ENCODE data around the gene ERCC1.

The ERCC1 gene

GRCh38 chr19:45451131-45451849 lies 27.6 kb upstream of the ERCC1 start:
- H3K27ac ChIP-seq (ENCODE audit: low read length): no peak overlapping the region
- H3K4me1 ChIP-seq (ENCODE audit: control insufficient read depth, low read depth, low read length): peaks cover 11% of the 10 kb centered on the region
- peak overlapping the region; percentile 68 for H3K4me3 ChIP-seq (ENCODE audit: low read length)
- no peaks in the 10 kb centered on the region for H3K9me3 ChIP-seq (ENCODE audit: control insufficient read depth, low read depth, low read length)
- peak overlapping the region; percentile 82 for H3K9ac ChIP-seq (ENCODE audit: low read length)
- H3K36me3 ChIP-seq (ENCODE audit: control insufficient read depth, low read depth, low read length): no peaks in the 10 kb centered on the region
- H3K27me3 ChIP-seq (ENCODE audit: control insufficient read depth, insufficient read depth, low read length): peaks cover 26% of the 10 kb centered on the region

- Histone ChIP-seq H3K9ac (ENCODE audit: low read length) (peak overlapping the region; percentile 88), H3K4me3 (ENCODE audit: low read length) (peak overlapping the region; percentile 67), H3K27ac (ENCODE audit: low read length) (no peak overlapping the region), H3K4me1 (ENCODE audit: control insufficient read depth, low read depth, low read length) (peaks cover 4% of the 10 kb centered on the region), H3K27me3 (ENCODE audit: control insufficient read depth, insufficient read depth, low read length) (peaks cover 32% of the 10 kb centered on the region), H3K36me3 (ENCODE audit: control insufficient read depth, low read depth, low read length) (no peaks in the 10 kb centered on the region), H3K9me3 (ENCODE audit: control insufficient read depth, low read depth, low read length) (no peaks in the 10 kb centered on the region)
These were observed 26.3 kb upstream of the ERCC1 start for GRCh38 chr19:45450012-45450333.

DNA sequence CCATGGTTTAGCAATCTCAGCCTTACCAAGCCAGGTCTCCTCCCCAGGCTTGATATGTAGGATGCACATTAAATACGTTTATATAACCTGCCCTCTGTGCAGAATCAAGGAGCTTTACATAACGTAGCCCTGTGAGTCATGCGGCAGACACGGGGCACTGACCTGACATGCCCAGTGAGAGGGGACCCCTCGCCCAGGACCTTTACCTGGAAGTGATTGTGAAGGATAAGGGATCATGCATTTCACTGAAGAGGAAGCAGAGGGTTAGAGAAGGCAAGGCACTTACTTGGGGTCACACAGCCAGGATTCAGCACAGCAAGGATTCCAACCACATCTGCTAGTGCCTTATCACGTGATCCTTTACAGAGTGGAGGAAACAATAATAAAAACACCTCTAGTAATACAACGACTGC lies 25.2 kb upstream of the ERCC1 start:
- Histone ChIP-seq H3K9me3 (ENCODE audit: control insufficient read depth, low read depth, low read length) (no peaks in the 10 kb centered on the region), H3K27ac (ENCODE audit: low read length) (no peak overlapping the region), H3K27me3 (ENCODE audit: control insufficient read depth, insufficient read depth, low read length) (peaks cover 37% of the 10 kb centered on the region), H3K4me3 (ENCODE audit: low read length) (no peak overlapping the region), H3K4me1 (ENCODE audit: control insufficient read depth, low read depth, low read length) (peaks cover 10% of the 10 kb centered on the region), H3K9ac (ENCODE audit: low read length) (no peak overlapping the region), H3K36me3 (ENCODE audit: control insufficient read depth, low read depth, low read length) (no peaks in the 10 kb centered on the region)

DNA sequence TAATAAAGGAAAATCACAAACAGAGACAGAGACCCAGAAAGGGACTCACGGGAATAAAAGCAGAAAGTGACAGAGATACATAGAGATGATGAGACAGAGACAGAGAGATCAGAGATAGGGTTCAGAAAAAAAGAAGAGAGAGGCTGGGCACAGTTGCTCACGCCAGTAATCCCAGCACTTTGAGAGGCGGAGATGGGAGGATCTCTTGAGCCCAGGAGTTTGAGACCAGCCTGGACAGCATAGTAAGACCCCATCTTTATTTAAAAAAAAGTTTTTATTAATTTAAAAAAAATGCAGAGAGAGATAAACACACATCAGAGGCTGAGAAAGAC lies 24.7 kb upstream of the ERCC1 start:
- Histone ChIP-seq H3K36me3 (ENCODE audit: control insufficient read depth, low read depth, low read length) (no peaks in the 10 kb centered on the region), H3K27me3 (ENCODE audit: control insufficient read depth, insufficient read depth, low read length) (peaks cover 37% of the 10 kb centered on the region), H3K9ac (ENCODE audit: low read length) (no peak overlapping the region), H3K4me3 (ENCODE audit: low read length) (no peak overlapping the region), H3K9me3 (ENCODE audit: control insufficient read depth, low read depth, low read length) (no peaks in the 10 kb centered on the region), H3K27ac (ENCODE audit: low read length) (no peak overlapping the region), H3K4me1 (ENCODE audit: control insufficient read depth, low read depth, low read length) (peaks cover 10% of the 10 kb centered on the region)

DNA sequence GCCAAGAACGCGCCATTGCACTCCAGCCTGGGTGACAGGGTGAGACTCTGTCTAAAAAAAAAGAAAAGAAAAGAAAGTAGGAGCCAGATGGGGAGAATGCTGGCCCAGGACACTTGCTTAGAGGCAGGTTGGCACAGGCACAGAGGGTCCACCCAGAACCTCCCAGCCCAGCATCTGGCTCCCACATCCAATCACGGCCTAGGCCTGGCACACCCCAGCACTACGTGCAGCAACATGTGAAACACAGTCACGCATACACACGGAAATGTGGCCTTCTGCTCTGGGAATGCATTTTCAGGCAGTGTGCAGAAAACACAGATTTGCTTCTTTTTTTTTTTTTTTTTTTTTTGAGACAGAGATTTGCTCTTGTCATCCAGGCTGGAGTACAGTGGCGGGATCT lies 23.2 kb upstream of the ERCC1 start:
- H3K36me3 ChIP-seq (ENCODE audit: control insufficient read depth, low read depth, low read length): no peaks in the 10 kb centered on the region
- H3K27me3 ChIP-seq (ENCODE audit: control insufficient read depth, insufficient read depth, low read length): peaks cover 35% of the 10 kb centered on the region
- no peak overlapping the region for H3K27ac ChIP-seq (ENCODE audit: low read length)
- H3K4me1 ChIP-seq (ENCODE audit: control insufficient read depth, low read depth, low read length): peaks cover 10% of the 10 kb centered on the region
- H3K9ac ChIP-seq (ENCODE audit: low read length): no peak overlapping the region
- no peaks in the 10 kb centered on the region for H3K9me3 ChIP-seq (ENCODE audit: control insufficient read depth, low read depth, low read length)
- H3K4me3 ChIP-seq (ENCODE audit: low read length): no peak overlapping the region

- H3K27ac ChIP-seq (ENCODE audit: low read length): no peak overlapping the region
- H3K27me3 ChIP-seq (ENCODE audit: control insufficient read depth, insufficient read depth, low read length): peaks cover 29% of the 10 kb centered on the region
- H3K9ac ChIP-seq (ENCODE audit: low read length): no peak overlapping the region
- H3K4me3 ChIP-seq (ENCODE audit: low read length): no peak overlapping the region
- peaks cover 9% of the 10 kb centered on the region for H3K4me1 ChIP-seq (ENCODE audit: control insufficient read depth, low read depth, low read length)
- no peaks in the 10 kb centered on the region for H3K9me3 ChIP-seq (ENCODE audit: control insufficient read depth, low read depth, low read length)
- no peaks in the 10 kb centered on the region for H3K36me3 ChIP-seq (ENCODE audit: control insufficient read depth, low read depth, low read length)
These were observed 22.6 kb upstream of the ERCC1 start for GRCh38 chr19:45446295-45446694.

DNA sequence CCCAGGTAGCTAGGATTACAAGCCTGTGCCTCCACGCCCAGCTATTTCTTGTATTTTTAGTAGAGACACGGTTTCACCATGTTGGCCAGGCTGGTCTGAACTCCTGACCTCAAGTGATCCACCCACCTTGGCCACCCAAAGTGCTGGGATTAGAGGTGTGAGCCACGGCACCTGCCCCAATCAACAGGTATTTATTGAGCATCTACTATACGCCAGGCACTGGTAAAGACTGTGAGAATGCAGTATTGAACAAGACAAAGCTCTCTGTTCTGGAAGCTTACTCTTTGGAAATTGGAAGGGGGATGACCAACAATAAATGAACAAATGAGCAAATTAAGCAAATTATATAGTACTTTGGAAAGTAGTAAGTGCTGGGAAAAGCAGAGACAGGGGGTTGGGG lies 21.4 kb upstream of the ERCC1 start:
- Histone ChIP-seq H3K9ac (ENCODE audit: low read length) (no peak overlapping the region), H3K27ac (ENCODE audit: low read length) (no peak overlapping the region), H3K27me3 (ENCODE audit: control insufficient read depth, insufficient read depth, low read length) (peaks cover 19% of the 10 kb centered on the region), H3K36me3 (ENCODE audit: control insufficient read depth, low read depth, low read length) (no peaks in the 10 kb centered on the region), H3K4me3 (ENCODE audit: low read length) (peak overlapping the region; percentile 50), H3K4me1 (ENCODE audit: control insufficient read depth, low read depth, low read length) (peaks cover 6% of the 10 kb centered on the region), H3K9me3 (ENCODE audit: control insufficient read depth, low read depth, low read length) (no peaks in the 10 kb centered on the region)

- Histone ChIP-seq H3K27ac (ENCODE audit: low read length) (peak overlapping the region; percentile 46), H3K4me1 (ENCODE audit: control insufficient read depth, low read depth, low read length) (peaks cover 6% of the 10 kb centered on the region), H3K4me3 (ENCODE audit: low read length) (peak overlapping the region; percentile 50), H3K27me3 (ENCODE audit: control insufficient read depth, insufficient read depth, low read length) (peaks cover 12% of the 10 kb centered on the region), H3K9me3 (ENCODE audit: control insufficient read depth, low read depth, low read length) (no peaks in the 10 kb centered on the region), H3K9ac (ENCODE audit: low read length) (peak overlapping the region; percentile 92), H3K36me3 (ENCODE audit: control insufficient read depth, low read depth, low read length) (no peaks in the 10 kb centered on the region)
These were observed 20.8 kb upstream of the ERCC1 start for GRCh38 chr19:45444318-45445041.

DNA sequence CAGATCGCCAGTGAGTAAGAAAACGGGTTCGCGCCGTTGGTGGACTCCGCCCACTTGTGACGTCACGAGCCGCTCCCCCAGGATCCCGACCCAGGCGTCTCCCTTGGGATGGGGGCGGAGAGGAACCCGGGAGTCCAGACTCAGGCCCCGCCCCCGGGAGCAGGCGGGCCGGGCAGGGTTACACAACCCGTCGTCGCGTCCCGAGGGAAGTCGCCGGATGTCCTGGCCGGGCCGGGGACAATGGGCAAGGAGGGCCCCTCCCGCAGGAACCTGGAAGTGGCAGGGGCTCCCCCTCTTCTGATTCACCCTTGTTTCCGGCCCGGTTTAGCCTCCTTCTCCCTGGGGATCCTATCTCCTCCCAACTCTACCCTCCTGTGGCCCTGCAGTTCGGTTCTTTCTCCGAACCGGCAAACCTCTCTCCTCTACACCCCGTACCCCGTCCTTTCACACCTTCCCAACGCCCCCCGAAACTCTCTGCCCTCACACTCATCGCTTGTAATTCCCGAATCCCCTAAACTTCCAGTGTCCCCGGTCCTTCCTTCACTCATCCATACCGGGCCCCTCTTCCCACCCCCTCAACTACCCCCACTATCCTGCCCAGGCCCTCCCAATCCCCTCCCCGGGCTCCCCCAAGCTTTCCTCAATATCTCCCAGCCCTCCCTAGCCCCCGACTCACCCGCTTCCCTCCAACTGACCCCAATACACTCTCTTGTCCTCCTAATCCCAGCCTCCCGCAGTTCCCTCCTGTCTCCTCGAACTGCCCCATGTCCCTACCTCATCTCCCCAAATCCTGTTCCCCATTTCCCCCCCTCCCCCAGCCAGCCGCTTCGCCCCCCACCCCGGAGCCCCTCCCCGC lies 20.0 kb upstream of the ERCC1 start:
- H3K9ac ChIP-seq (ENCODE audit: low read length): peak overlapping the region; percentile 92
- H3K36me3 ChIP-seq (ENCODE audit: control insufficient read depth, low read depth, low read length): no peaks in the 10 kb centered on the region
- H3K4me1 ChIP-seq (ENCODE audit: control insufficient read depth, low read depth, low read length): peaks cover 6% of the 10 kb centered on the region
- no peaks in the 10 kb centered on the region for H3K9me3 ChIP-seq (ENCODE audit: control insufficient read depth, low read depth, low read length)
- peak overlapping the region; percentile 83 for H3K4me3 ChIP-seq (ENCODE audit: low read length)
- peaks cover 11% of the 10 kb centered on the region for H3K27me3 ChIP-seq (ENCODE audit: control insufficient read depth, insufficient read depth, low read length)
- H3K27ac ChIP-seq (ENCODE audit: low read length): peak overlapping the region; percentile 83

- Histone ChIP-seq H3K9ac (ENCODE audit: low read length) (peak overlapping the region; percentile 92), H3K4me3 (ENCODE audit: low read length) (peak overlapping the region; percentile 83)
These were observed 19.2 kb upstream of the ERCC1 start for GRCh38 chr19:45442778-45443461.

GRCh38 chr19:45442408-45442777 lies 18.7 kb upstream of the ERCC1 start:
- Histone ChIP-seq H3K9me3 (ENCODE audit: control insufficient read depth, low read depth, low read length) (no peaks in the 10 kb centered on the region), H3K27me3 (ENCODE audit: control insufficient read depth, insufficient read depth, low read length) (peaks cover 11% of the 10 kb centered on the region), H3K4me1 (ENCODE audit: control insufficient read depth, low read depth, low read length) (peaks cover 6% of the 10 kb centered on the region), H3K36me3 (ENCODE audit: control insufficient read depth, low read depth, low read length) (no peaks in the 10 kb centered on the region), H3K4me3 (ENCODE audit: low read length) (no peak overlapping the region), H3K27ac (ENCODE audit: low read length) (no peak overlapping the region), H3K9ac (ENCODE audit: low read length) (no peak overlapping the region)

More at GRCh38 chr19:45442778-45443461, 19.2 kb upstream of the ERCC1 start:
- Histone ChIP-seq H3K9me3 (ENCODE audit: control insufficient read depth, low read depth, low read length) (no peaks in the 10 kb centered on the region), H3K4me1 (ENCODE audit: control insufficient read depth, low read depth, low read length) (peaks cover 6% of the 10 kb centered on the region), H3K27ac (ENCODE audit: low read length) (no peak overlapping the region), H3K27me3 (ENCODE audit: control insufficient read depth, insufficient read depth, low read length) (peaks cover 11% of the 10 kb centered on the region), H3K36me3 (ENCODE audit: control insufficient read depth, low read depth, low read length) (no peaks in the 10 kb centered on the region)
